GM19240 (cell line): ENCODE results near the gene DNM2.

Experiments used
- DNase-seq: peaks from one replicate; pipeline ENCODE4 v3.0.0; 2011; ENCODE audit warnings: low spot score; ENCODE audit not compliant: insufficient read length

Gene DNM2

GRCh38 chr19:10690341-10690781 is 27.5 kb upstream of the DNM2 start:
- no peak for DNase-seq

GRCh38 chr19:10691178-10691881 is 26.5 kb upstream of the DNM2 start:
- DNase-seq = no peak

- DNase-seq = no peak
These were observed 26.0 kb upstream of the DNM2 start for GRCh38 chr19:10691883-10692282.

GRCh38 chr19:10692673-10693264 is 25.1 kb upstream of the DNM2 start:
- DNase-seq = no peak

- no peak for DNase-seq
These were observed 23.1 kb upstream of the DNM2 start for GRCh38 chr19:10694706-10695307.

GRCh38 chr19:10695401-10696398 is 22.2 kb upstream of the DNM2 start:
- DNase-seq = peak; percentile 93

- DNase-seq = no peak
These were observed 18.1 kb upstream of the DNM2 start for GRCh38 chr19:10699650-10700335.

- peak; percentile 51 for DNase-seq
These were observed 15.8 kb upstream of the DNM2 start for GRCh38 chr19:10701955-10702525.

GRCh38 chr19:10706990-10707389 is 10.9 kb upstream of the DNM2 start:
- no peak for DNase-seq

GRCh38 chr19:10707440-10707839 is 10.4 kb upstream of the DNM2 start:
- no peak for DNase-seq

- no peak for DNase-seq
These were observed 9.6 kb upstream of the DNM2 start for GRCh38 chr19:10708291-10708690.

GRCh38 chr19:10712045-10712444 is 5.8 kb upstream of the DNM2 start:
- DNase-seq = no peak

- DNase-seq = no peak
These were observed 5.1 kb upstream of the DNM2 start for GRCh38 chr19:10712754-10713153.

GRCh38 chr19:10713317-10713716 is 4.6 kb upstream of the DNM2 start:
- DNase-seq = no peak

- no peak for DNase-seq
These were observed 874 bp upstream of the DNM2 start for GRCh38 chr19:10717054-10717355.

GRCh38 chr19:10718205-10719196 is 622 bp downstream of the DNM2 start:
- no peak for DNase-seq

GRCh38 chr19:10719466-10719961 is 1.6 kb downstream of the DNM2 start:
- no peak for DNase-seq

GRCh38 chr19:10720607-10721125 is 2.8 kb downstream of the DNM2 start:
- no peak for DNase-seq

GRCh38 chr19:10723591-10723990 is 5.7 kb downstream of the DNM2 start:
- no peak for DNase-seq
